ENCODE data around the gene HSPA9.
A peak's percentile ranks its signal among the peaks of the same experiment; 100 is the strongest.

The HSPA9 gene

GRCh38 chr5:138605254-138605972, 30.2 kb upstream of the HSPA9 start:
- peak; percentile 19 for DNase-seq (ENCODE audit: low read depth)
- no peak overlapping the region for H3K4me3 ChIP-seq (ENCODE audit: low read depth, low read length)
- TF ChIP-seq MAX (IDR thresholded peaks at IDR 0.05; ENCODE audit: low read depth, low read length) (no peak), POLR2A (IDR thresholded peaks at IDR 0.05; ENCODE audit: extremely low read depth, insufficient read length) (no peak), MYC (IDR thresholded peaks at IDR 0.05; ENCODE audit: low read depth, low read length) (no peak), CTCF (IDR thresholded peaks at IDR 0.05; ENCODE audit: low read depth, low read length) (no peak)

- TF ChIP-seq MYC (IDR thresholded peaks at IDR 0.05; ENCODE audit: low read depth, low read length) (no peak), MAX (IDR thresholded peaks at IDR 0.05; ENCODE audit: low read depth, low read length) (no peak), CTCF (IDR thresholded peaks at IDR 0.05; ENCODE audit: low read depth, low read length) (no peak), POLR2A (IDR thresholded peaks at IDR 0.05; ENCODE audit: extremely low read depth, insufficient read length) (no peak)
- DNase-seq (ENCODE audit: low read depth), result no peak
Measured at GRCh38 chr5:138604176-138604785, 29.1 kb upstream of the HSPA9 start.

GRCh38 chr5:138603249-138603920, 28.2 kb upstream of the HSPA9 start:
- DNase-seq (ENCODE audit: low read depth), result no peak
- TF ChIP-seq POLR2A (IDR thresholded peaks at IDR 0.05; ENCODE audit: extremely low read depth, insufficient read length) (no peak), MYC (IDR thresholded peaks at IDR 0.05; ENCODE audit: low read depth, low read length) (no peak), CTCF (IDR thresholded peaks at IDR 0.05; ENCODE audit: low read depth, low read length) (no peak), MAX (IDR thresholded peaks at IDR 0.05; ENCODE audit: low read depth, low read length) (no peak)
- H3K4me3 ChIP-seq (ENCODE audit: low read depth, low read length), result no peak overlapping the region

More at GRCh38 chr5:138604176-138604785, 29.1 kb upstream of the HSPA9 start:
- no peak overlapping the region for H3K4me3 ChIP-seq (ENCODE audit: low read depth, low read length)

GRCh38 chr5:138602371-138603000, 27.3 kb upstream of the HSPA9 start:
- H3K4me3 ChIP-seq (ENCODE audit: low read depth, low read length), result no peak overlapping the region
- TF ChIP-seq MAX (IDR thresholded peaks at IDR 0.05; ENCODE audit: low read depth, low read length), result no peak
- no peak for TF ChIP-seq CTCF (IDR thresholded peaks at IDR 0.05; ENCODE audit: low read depth, low read length)
- TF ChIP-seq MYC (IDR thresholded peaks at IDR 0.05; ENCODE audit: low read depth, low read length), result no peak
- TF ChIP-seq POLR2A (IDR thresholded peaks at IDR 0.05; ENCODE audit: extremely low read depth, insufficient read length), result no peak
- no peak for DNase-seq (ENCODE audit: low read depth)

- TF ChIP-seq MYC (IDR thresholded peaks at IDR 0.05; ENCODE audit: low read depth, low read length), result no peak
- no peak for TF ChIP-seq CTCF (IDR thresholded peaks at IDR 0.05; ENCODE audit: low read depth, low read length)
- no peak for TF ChIP-seq POLR2A (IDR thresholded peaks at IDR 0.05; ENCODE audit: extremely low read depth, insufficient read length)
- TF ChIP-seq MAX (IDR thresholded peaks at IDR 0.05; ENCODE audit: low read depth, low read length), result no peak
- peak; percentile 67 for DNase-seq (ENCODE audit: low read depth)
Measured at GRCh38 chr5:138601444-138601843, 26.2 kb upstream of the HSPA9 start.

More at GRCh38 chr5:138601444-138601843, 26.2 kb upstream of the HSPA9 start:
- H3K4me3 ChIP-seq (ENCODE audit: low read depth, low read length), result no peak overlapping the region
